ENCODE data around the gene WDR37.

Gene WDR37

GRCh38 chr10:1074052-1074747 is 18.0 kb downstream of the WDR37 start:
- no peak for DNase-seq (ENCODE audit: low read depth)

- no peak for DNase-seq (ENCODE audit: low read depth)
Measured at GRCh38 chr10:1074748-1075308, 18.6 kb downstream of the WDR37 start.

GRCh38 chr10:1078668-1079067 is 22.5 kb downstream of the WDR37 start:
- no peak for DNase-seq (ENCODE audit: low read depth)

GRCh38 chr10:1083581-1083980 is 27.4 kb downstream of the WDR37 start:
- no peak for DNase-seq (ENCODE audit: low read depth)

GRCh38 chr10:1084011-1084950 is 28.1 kb downstream of the WDR37 start:
- DNase-seq (ENCODE audit: low read depth): no peak

GRCh38 chr10:1085258-1085657 is 29.1 kb downstream of the WDR37 start:
- DNase-seq (ENCODE audit: low read depth): no peak

GRCh38 chr10:1086787-1087186 is 30.6 kb downstream of the WDR37 start:
- DNase-seq (ENCODE audit: low read depth): no peak

GRCh38 chr10:1089017-1089689 is 33.0 kb downstream of the WDR37 start:
- no peak for DNase-seq (ENCODE audit: low read depth)

GRCh38 chr10:1090696-1091095 is 34.5 kb downstream of the WDR37 start:
- DNase-seq (ENCODE audit: low read depth): no peak

- no peak for DNase-seq (ENCODE audit: low read depth)
Measured at GRCh38 chr10:1093696-1094095, 37.5 kb downstream of the WDR37 start.

GRCh38 chr10:1094112-1095057 is 38.2 kb downstream of the WDR37 start:
- DNase-seq (ENCODE audit: low read depth): no peak

- no peak for DNase-seq (ENCODE audit: low read depth)
Measured at GRCh38 chr10:1095498-1095897, 39.3 kb downstream of the WDR37 start.

GRCh38 chr10:1096287-1096889 is 40.2 kb downstream of the WDR37 start:
- DNase-seq (ENCODE audit: low read depth): no peak

- no peak for DNase-seq (ENCODE audit: low read depth)
Measured at GRCh38 chr10:1097436-1097835, 41.3 kb downstream of the WDR37 start.

GRCh38 chr10:1100143-1100542 is 44.0 kb downstream of the WDR37 start:
- DNase-seq (ENCODE audit: low read depth): no peak

GRCh38 chr10:1100691-1101368 is 44.6 kb downstream of the WDR37 start:
- no peak for DNase-seq (ENCODE audit: low read depth)

GRCh38 chr10:1101946-1102345 is 45.8 kb downstream of the WDR37 start:
- no peak for DNase-seq (ENCODE audit: low read depth)

- no peak for DNase-seq (ENCODE audit: low read depth)
Measured at GRCh38 chr10:1102416-1102815, 46.2 kb downstream of the WDR37 start.

- no peak for DNase-seq (ENCODE audit: low read depth)
Measured at GRCh38 chr10:1102831-1103230, 46.6 kb downstream of the WDR37 start.

- DNase-seq (ENCODE audit: low read depth): no peak
Measured at GRCh38 chr10:1103551-1103950, 47.4 kb downstream of the WDR37 start.
